Adrenal gland (tissue), 12 donors: Measurements from ENCODE around the gene GPSM1. TPM values are rescaled to one million over a fixed set of nuclear protein-coding genes. Genes with fewer than 3 reads are reported as not detected.

Experiments used
- DNase-seq, 7 donors: peaks; one replicate each; pipeline ENCODE4 v3.0.0-alpha.2; 2019 to 2020
- H3K27ac ChIP-seq, 5 donors: fragments of 200-600 bp; sonication (generic) in 4 of 5; 1 replicate in 3 of 5; 2 replicates in 2 of 5; pipeline versions ENCODE4 v1.5.1 to v1.8.0; 2016 to 2020; ENCODE audit warnings: mild to moderate bottlenecking in 1 of 5
- H3K27me3 ChIP-seq: fragments of 200-600 bp; 2 replicates; pipeline ENCODE4 v1.8.0; 2021
- H3K36me3 ChIP-seq, 2 donors: fragments of 200-600 bp; replicated peaks in 1 of 2; 1 replicate in 1 of 2; 2 replicates in 1 of 2; pipeline versions ENCODE4 v1.5.1 to v1.8.0; 2018 to 2022
- H3K4me1 ChIP-seq, 2 donors: fragments of 200-600 bp; replicated peaks in 1 of 2; 1 replicate in 1 of 2; 2 replicates in 1 of 2; pipeline versions ENCODE4 v1.5.1 to v1.8.0; 2018 to 2021
- H3K4me3 ChIP-seq, 4 donors: fragments of 200-600 bp; sonication (generic) in 3 of 4; one replicate each; pipeline ENCODE4 v1.5.1; 2016 to 2018
- H3K9me3 ChIP-seq, 3 donors: fragments of 200-600 bp; sonication (generic) in 1 of 3; replicated peaks in 1 of 3; 1 replicate in 2 of 3; 2 replicates in 1 of 3; pipeline versions ENCODE4 v1.5.1 to v1.8.0; 2016 to 2021
- CTCF ChIP-seq, 6 experiments: fragments of 450-650 bp in 4 of 6; fragments of 200-600 bp in 2 of 6; sonication (generic) in 1 of 6; IDR thresholded peaks; 1 replicate in 5 of 6; 2 replicates in 1 of 6; pipeline versions ENCODE4 v1.5.1 to v1.8.0; 2016 to 2021; ENCODE audit warnings: antibody characterized with exemption in 6 of 6, mild to moderate bottlenecking in 2 of 6, moderate library complexity in 1 of 6
- POLR2A ChIP-seq, 2 donors: fragments of 450-650 bp; IDR thresholded peaks; one replicate each; pipeline ENCODE4 v1.6.1; 2017; ENCODE audit warnings: antibody characterized with exemption in 2 of 2, mild to moderate bottlenecking in 2 of 2, moderate library complexity in 1 of 2
- WGBS, 4 donors: extraction: QIAGEN DNeasy Blood & Tissue Kit in 2 of 4; methylation state at CpG; one replicate each; pipeline versions ENCODE4 v1.1.5 to v1.1.7; 2013 to 2017; 5-methylcytosine and 5-hydroxymethylcytosine counted together
- intact Hi-C, 2 donors: fragments of 100-400 bp; cut with DNase I; formaldehyde crosslinking; loops; one replicate each; pipeline versions ENCODE4 v1.14.1 to v1.15.0; 2022 to 2023
- polyA plus RNA-seq, 3 donors: library from polyadenylated mRNA; stranded (reverse); fragments of 200-250 nt in 2 of 3; fragments of 350-450 nt in 1 of 3; fragmentation: Illumina TruSeq in 1 of 3; extraction: RNeasy Lipid Tissue Mini Kit (QIAGEN cat#74804) in 1 of 3; gene quantifications; one replicate each; pipeline ENCODE4 v1.2.3, GENCODE V29; 2013 to 2014
- total RNA-seq, 9 donors: library from RNA; depleted of rRNA in 4 of 9; stranded (reverse); fragments of >200 nt in 4 of 9; fragments of 120-200 nt in 1 of 9; fragmentation: NEBNext Ultra II Directional in 1 of 9; extraction: Animal tissue kit (Norgen Biotek cat#: 25700) in 1 of 9; gene quantifications; one replicate each; pipeline versions ENCODE4 v1.1.0 to v1.2.4, GENCODE V29; 2013 to 2023
- donor health status: healthy with polysubstance abuse.
- donor health status: Bipolar disorder and iron deficiency.
- donor health status: DM: yes; HTN: yes; CAD: no.
- donor health status: DM: no; HTN: no; CAD: no.
- donor health status: DM: no; HTN: no; CAD: no.
- donor health status: DM: yes; HTN: yes; CAD: no.

Gene GPSM1
- total and polyA plus RNA-seq, 12 donors, result 2.9 to 50.4 (median 17.2) TPM

GRCh38 chr9:136295542-136296433 lies 31.6 kb upstream of the GPSM1 start:
- Histone ChIP-seq H3K27ac (no peak overlapping the region), H3K27me3 (peaks cover 7% of the 10 kb centered on the region), H3K9me3 (no peaks in the 10 kb centered on the region), H3K4me1 (no peaks in the 10 kb centered on the region), H3K36me3 (no peaks in the 10 kb centered on the region), H3K4me3 (no peak overlapping the region)
- WGBS, 4 donors, result 52 to 58% (median 55%) methylated on average over 20 to 37 of the region's 37 CpGs
- TF ChIP-seq CTCF (IDR thresholded peaks at IDR 0.05), result no peak
- no peak for TF ChIP-seq POLR2A (IDR thresholded peaks at IDR 0.05)
- intact Hi-C loops, result no loop called here
- DNase-seq, result no peak

GRCh38 chr9:136296434-136297015 lies 30.8 kb upstream of the GPSM1 start:
- 71 to 81% (median 71%) methylated on average over 14 to 16 of the region's 16 CpGs; no CpG with 5 or more reads in 1 of the 4 donors for WGBS, 4 donors
- H3K9me3 ChIP-seq, result no peaks in the 10 kb centered on the region
- peaks cover 7% of the 10 kb centered on the region for H3K27me3 ChIP-seq
- no peaks in the 10 kb centered on the region for H3K4me1 ChIP-seq
- intact Hi-C loops, result no loop called here
- no peaks in the 10 kb centered on the region for H3K36me3 ChIP-seq
- H3K27ac ChIP-seq, result no peak overlapping the region
- DNase-seq, result no peak
- H3K4me3 ChIP-seq, result no peak overlapping the region
- TF ChIP-seq POLR2A (IDR thresholded peaks at IDR 0.05), result no peak
- no peak for TF ChIP-seq CTCF (IDR thresholded peaks at IDR 0.05)

GRCh38 chr9:136297016-136297691 lies 30.2 kb upstream of the GPSM1 start:
- Histone ChIP-seq H3K4me3 (no peak overlapping the region), H3K4me1 (no peaks in the 10 kb centered on the region), H3K27me3 (peaks cover 7% of the 10 kb centered on the region), H3K36me3 (no peaks in the 10 kb centered on the region), H3K27ac (no peak overlapping the region), H3K9me3 (no peaks in the 10 kb centered on the region)
- 63 to 75% (median 68%) methylated on average over 14 to 25 of the region's 25 CpGs for WGBS, 4 donors
- intact Hi-C loops, result no loop called here
- TF ChIP-seq POLR2A (IDR thresholded peaks at IDR 0.05), result no peak
- TF ChIP-seq CTCF (IDR thresholded peaks at IDR 0.05), result no peak
- DNase-seq, result peak in 6 of 7 donors; percentile 58 to 86 (median 66)
